ENCODE data around the gene FBXO10. TPM values are rescaled to one million over a fixed set of nuclear protein-coding genes. Genes with fewer than 3 reads are reported as not detected.

FBXO10 gene
- total RNA-seq, 1 experiment from 2014 or later, result 14.0 TPM

- H3K27me3 Mint-ChIP-seq (ENCODE audit: low read depth), result no peaks in the 10 kb centered on the region
- H3K9me3 Mint-ChIP-seq, result peaks cover 4% of the 10 kb centered on the region; the same call in 1 of the 2 replicates
- ChIA-PET CTCF (no interaction called here), POLR2A (no interaction called here)
- TF ChIP-seq JUN (CRISPR knock-in tag; IDR thresholded peaks at IDR 0.05), result no peak
- TF ChIP-seq TEAD1 (CRISPR knock-in tag; IDR thresholded peaks at IDR 0.05), result no peak
- no peak for TF ChIP-seq SP1 (CRISPR knock-in tag; conservative IDR thresholded peaks at IDR 0.05)
- no peak overlapping the region for H3K4me3 Mint-ChIP-seq
- no peaks in the 10 kb centered on the region for H3K36me3 Mint-ChIP-seq
- H3K27ac Mint-ChIP-seq, result no peak overlapping the region
- no peak for DNase-seq (ENCODE audit: low spot score)
- peaks cover 21% of the 10 kb centered on the region for H3K4me1 Mint-ChIP-seq
- ATAC-seq, result no peak
Measured at GRCh38 chr9:37554318-37554717, 21.9 kb downstream of the FBXO10 start.

DNA sequence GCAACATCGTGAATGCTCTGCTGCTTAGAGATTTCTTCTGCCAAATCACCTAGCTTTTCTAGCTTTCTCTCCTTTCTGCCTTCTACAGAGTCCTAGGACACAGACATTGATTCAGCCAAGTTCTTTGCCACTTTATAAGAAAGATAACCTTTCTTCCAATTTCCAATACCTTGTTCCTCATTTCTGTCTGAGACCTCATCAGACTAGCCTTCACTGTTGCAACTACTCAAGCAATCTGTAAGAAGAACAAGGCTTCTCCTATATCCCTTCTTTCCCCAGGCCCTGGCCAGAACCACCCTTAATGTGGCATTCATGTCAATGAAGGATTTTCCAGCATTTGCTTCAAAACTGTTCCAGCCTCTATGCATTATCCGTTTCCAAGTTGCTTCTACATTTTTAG, 24.3 kb downstream of the FBXO10 start:
- Mint-ChIP-seq H3K9me3 (peaks cover 3% of the 10 kb centered on the region; the same call in 1 of the 2 replicates), H3K27me3 (ENCODE audit: low read depth) (no peaks in the 10 kb centered on the region), H3K27ac (no peak overlapping the region), H3K36me3 (no peaks in the 10 kb centered on the region), H3K4me1 (peaks cover 3% of the 10 kb centered on the region; the same call in 1 of the 2 replicates), H3K4me3 (no peak overlapping the region)
- no peak for TF ChIP-seq ZNF263 (CRISPR knock-in tag; IDR thresholded peaks at IDR 0.05; ENCODE audit: low read depth)
- no peak for TF ChIP-seq KAT7 (CRISPR knock-in tag; IDR thresholded peaks at IDR 0.05; ENCODE audit: borderline replicate concordance)
- TF ChIP-seq JAZF1 (CRISPR knock-in tag; IDR thresholded peaks at IDR 0.05), result no peak
- no peak for TF ChIP-seq MXD4 (CRISPR knock-in tag; IDR thresholded peaks at IDR 0.05; ENCODE audit: borderline replicate concordance)
- TF ChIP-seq, protein P1, sequence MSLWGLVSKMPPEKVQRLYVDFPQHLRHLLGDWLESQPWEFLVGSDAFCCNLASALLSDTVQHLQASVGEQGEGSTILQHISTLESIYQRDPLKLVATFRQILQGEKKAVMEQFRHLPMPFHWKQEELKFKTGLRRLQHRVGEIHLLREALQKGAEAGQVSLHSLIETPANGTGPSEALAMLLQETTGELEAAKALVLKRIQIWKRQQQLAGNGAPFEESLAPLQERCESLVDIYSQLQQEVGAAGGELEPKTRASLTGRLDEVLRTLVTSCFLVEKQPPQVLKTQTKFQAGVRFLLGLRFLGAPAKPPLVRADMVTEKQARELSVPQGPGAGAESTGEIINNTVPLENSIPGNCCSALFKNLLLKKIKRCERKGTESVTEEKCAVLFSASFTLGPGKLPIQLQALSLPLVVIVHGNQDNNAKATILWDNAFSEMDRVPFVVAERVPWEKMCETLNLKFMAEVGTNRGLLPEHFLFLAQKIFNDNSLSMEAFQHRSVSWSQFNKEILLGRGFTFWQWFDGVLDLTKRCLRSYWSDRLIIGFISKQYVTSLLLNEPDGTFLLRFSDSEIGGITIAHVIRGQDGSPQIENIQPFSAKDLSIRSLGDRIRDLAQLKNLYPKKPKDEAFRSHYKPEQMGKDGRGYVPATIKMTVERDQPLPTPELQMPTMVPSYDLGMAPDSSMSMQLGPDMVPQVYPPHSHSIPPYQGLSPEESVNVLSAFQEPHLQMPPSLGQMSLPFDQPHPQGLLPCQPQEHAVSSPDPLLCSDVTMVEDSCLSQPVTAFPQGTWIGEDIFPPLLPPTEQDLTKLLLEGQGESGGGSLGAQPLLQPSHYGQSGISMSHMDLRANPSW (CRISPR knock-in tag; conservative IDR thresholded peaks at IDR 0.05; ENCODE audit: low read depth), result no peak
- no peak for TF ChIP-seq NR1H2 (CRISPR knock-in tag; IDR thresholded peaks at IDR 0.05)
- TF ChIP-seq NR3C1 (CRISPR knock-in tag; conservative IDR thresholded peaks at IDR 0.05; ENCODE audit: low read depth), result no peak
- TF ChIP-seq CREB1 (CRISPR knock-in tag; IDR thresholded peaks at IDR 0.05), result no peak
- no peak for TF ChIP-seq NFATC4 (CRISPR knock-in tag; IDR thresholded peaks at IDR 0.05)
- no peak for TF ChIP-seq SP1 (CRISPR knock-in tag; conservative IDR thresholded peaks at IDR 0.05)
- no peak for TF ChIP-seq ERG (CRISPR knock-in tag; IDR thresholded peaks at IDR 0.05)
- TF ChIP-seq TEAD4 (CRISPR knock-in tag; IDR thresholded peaks at IDR 0.05), result no peak
- no peak for TF ChIP-seq FOXP1 (CRISPR knock-in tag; IDR thresholded peaks at IDR 0.05; ENCODE audit: borderline replicate concordance)
- no peak for TF ChIP-seq FOXK1 (CRISPR knock-in tag; IDR thresholded peaks at IDR 0.05)
- TF ChIP-seq ZNF317 (CRISPR knock-in tag; IDR thresholded peaks at IDR 0.05; ENCODE audit: borderline replicate concordance, low read depth), result no peak
- TF ChIP-seq HMGA2 (CRISPR knock-in tag; IDR thresholded peaks at IDR 0.05), result no peak
- no peak for TF ChIP-seq PRDM15 (CRISPR knock-in tag; IDR thresholded peaks at IDR 0.05)
- no peak for TF ChIP-seq ETV6 (CRISPR knock-in tag; IDR thresholded peaks at IDR 0.05)
- TF ChIP-seq, protein P2, sequence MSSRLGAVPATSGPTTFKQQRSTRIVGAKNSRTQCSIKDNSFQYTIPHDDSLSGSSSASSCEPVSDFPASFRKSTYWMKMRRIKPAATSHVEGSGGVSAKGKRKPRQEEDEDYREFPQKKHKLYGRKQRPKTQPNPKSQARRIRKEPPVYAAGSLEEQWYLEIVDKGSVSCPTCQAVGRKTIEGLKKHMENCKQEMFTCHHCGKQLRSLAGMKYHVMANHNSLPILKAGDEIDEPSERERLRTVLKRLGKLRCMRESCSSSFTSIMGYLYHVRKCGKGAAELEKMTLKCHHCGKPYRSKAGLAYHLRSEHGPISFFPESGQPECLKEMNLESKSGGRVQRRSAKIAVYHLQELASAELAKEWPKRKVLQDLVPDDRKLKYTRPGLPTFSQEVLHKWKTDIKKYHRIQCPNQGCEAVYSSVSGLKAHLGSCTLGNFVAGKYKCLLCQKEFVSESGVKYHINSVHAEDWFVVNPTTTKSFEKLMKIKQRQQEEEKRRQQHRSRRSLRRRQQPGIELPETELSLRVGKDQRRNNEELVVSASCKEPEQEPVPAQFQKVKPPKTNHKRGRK (CRISPR knock-in tag; IDR thresholded peaks at IDR 0.05; ENCODE audit: borderline replicate concordance), result no peak
- DNase-seq (ENCODE audit: low spot score) (no peak), ATAC-seq (no peak)
- POLR2A ChIA-PET, result no interaction called here
- CTCF ChIA-PET, result no interaction called here

All from WTC11 (cell line).